SIG-M5 treated with dmso at 0.1 percent for 504 hours (cell line): ENCODE results near the gene MAPK14.
"Not testable (repeated sequence)": the region's sequence is repeated elsewhere in the genome, so short reads cannot be mapped to it uniquely, and the experiment has no call there.

Experiments
- DNase-seq: peaks from one replicate; lab custom pipeline; 2025; ENCODE audit not compliant: unreplicated experiment; lab: John Stamatoyannopoulos, UW

The MAPK14 gene

DNA sequence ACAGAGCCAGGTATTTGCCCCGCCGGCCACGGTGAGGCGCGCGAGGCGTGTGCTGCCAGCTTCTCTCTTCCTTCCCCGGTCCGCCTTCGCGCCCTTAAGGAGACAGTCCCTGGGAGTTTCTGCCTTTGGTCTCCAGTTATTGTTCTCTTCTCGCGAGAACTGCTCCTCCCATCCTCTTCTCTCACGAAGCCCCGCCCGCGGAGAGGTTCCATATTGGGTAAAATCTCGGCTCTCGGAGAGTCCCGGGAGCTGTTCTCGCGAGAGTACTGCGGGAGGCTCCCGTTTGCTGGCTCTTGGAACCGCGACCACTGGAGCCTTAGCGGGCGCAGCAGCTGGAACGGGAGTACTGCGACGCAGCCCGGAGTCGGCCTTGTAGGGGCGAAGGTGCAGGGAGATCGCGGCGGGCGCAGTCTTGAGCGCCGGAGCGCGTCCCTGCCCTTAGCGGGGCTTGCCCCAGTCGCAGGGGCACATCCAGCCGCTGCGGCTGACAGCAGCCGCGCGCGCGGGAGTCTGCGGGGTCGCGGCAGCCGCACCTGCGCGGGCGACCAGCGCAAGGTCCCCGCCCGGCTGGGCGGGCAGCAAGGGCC is at the start of gene MAPK14:
TSS of gene MAPK14 (plus strand) at position 308 of the 587 bp plus-strand sequence. CDS start 350 bp downstream, outside the sequence.
- peak; percentile 98 for DNase-seq

- DNase-seq, result not testable (repeated sequence)
These were observed 47.5 kb upstream of the MAPK14 start for GRCh38 chr6:35980126-35980525.

DNA sequence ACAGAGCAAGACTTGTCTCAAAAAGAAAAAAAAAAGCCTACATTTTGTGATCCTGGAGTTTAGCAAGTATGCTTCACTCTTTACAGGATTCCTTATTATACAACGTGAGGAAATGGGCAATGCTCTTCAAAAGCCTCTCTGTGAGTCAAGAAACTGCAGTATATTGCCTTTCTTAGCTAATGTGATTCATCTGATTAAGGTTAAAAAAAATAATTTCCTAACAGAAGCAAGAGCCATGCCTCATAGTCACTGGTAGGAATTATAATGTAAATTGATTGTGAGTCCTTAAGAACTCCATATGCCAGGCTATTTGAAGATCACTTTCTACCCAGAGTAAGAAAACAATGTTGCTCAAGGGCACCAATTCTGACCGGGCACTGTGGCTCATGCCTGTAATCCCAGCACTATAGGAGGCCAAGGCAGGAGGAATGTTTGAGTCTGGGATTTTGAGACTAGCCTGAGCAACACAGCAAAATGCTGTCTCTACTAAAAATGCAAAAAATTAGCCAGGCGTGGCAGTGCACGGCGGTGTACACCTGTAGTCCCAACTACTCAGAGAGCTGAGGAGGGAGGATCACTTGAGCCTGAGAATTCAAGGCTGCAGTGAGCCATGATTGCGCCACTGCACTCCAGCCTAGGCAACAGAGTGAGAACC is 46.5 kb upstream of the MAPK14 start:
- no peak for DNase-seq

GRCh38 chr6:35984701-35985100 is 42.9 kb upstream of the MAPK14 start:
- DNase-seq, result no peak

- DNase-seq, result not testable (repeated sequence)
These were observed 39.6 kb upstream of the MAPK14 start for GRCh38 chr6:35988047-35988446.

DNA sequence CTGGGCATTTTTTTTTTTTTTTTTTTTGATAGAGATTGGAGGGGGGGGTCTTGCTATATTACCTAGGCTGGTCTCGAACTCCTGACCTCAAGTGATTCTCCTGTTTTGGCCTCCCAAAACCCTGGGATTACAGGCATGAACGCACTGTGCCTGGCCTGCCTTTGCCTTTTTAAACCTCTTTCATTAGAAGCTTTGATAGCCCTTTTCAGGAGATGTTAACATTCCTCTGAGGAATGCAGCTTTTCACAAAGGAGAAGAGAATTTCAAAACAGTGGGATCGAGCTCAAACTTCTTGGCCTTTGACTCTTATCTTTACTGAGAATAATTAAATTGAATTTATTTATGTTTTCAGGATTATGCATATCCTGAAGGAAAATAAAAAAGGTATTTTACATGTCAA is 34.5 kb upstream of the MAPK14 start:
- DNase-seq, result no peak

- DNase-seq, result no peak
These were observed 27.2 kb upstream of the MAPK14 start for GRCh38 chr6:36000451-36000850.

GRCh38 chr6:36015666-36016065 is 11.9 kb upstream of the MAPK14 start:
- DNase-seq, result no peak

DNA sequence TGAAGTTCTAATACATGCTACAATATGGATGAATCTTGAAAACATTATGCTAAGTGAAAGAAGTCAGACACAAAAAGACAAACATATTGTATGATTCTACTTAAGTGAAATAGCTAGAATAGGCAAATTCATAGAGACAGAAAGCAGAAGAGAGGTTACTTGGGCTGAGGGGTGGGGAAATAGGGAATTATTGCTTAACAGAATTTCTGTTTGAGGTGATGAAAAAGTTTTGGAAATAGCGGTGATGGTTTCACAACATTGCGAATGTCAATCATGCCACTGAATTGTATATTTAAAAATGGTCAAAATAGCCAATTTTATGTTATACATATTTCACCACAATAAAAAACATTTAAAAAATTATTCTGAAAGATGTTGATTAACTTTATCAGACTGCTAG is 9.3 kb upstream of the MAPK14 start:
- peak; percentile 88 for DNase-seq

GRCh38 chr6:36019167-36019566 is 8.4 kb upstream of the MAPK14 start:
- peak; percentile 92 for DNase-seq

- DNase-seq, result no peak
These were observed 7.5 kb upstream of the MAPK14 start for GRCh38 chr6:36020154-36020553.

DNA sequence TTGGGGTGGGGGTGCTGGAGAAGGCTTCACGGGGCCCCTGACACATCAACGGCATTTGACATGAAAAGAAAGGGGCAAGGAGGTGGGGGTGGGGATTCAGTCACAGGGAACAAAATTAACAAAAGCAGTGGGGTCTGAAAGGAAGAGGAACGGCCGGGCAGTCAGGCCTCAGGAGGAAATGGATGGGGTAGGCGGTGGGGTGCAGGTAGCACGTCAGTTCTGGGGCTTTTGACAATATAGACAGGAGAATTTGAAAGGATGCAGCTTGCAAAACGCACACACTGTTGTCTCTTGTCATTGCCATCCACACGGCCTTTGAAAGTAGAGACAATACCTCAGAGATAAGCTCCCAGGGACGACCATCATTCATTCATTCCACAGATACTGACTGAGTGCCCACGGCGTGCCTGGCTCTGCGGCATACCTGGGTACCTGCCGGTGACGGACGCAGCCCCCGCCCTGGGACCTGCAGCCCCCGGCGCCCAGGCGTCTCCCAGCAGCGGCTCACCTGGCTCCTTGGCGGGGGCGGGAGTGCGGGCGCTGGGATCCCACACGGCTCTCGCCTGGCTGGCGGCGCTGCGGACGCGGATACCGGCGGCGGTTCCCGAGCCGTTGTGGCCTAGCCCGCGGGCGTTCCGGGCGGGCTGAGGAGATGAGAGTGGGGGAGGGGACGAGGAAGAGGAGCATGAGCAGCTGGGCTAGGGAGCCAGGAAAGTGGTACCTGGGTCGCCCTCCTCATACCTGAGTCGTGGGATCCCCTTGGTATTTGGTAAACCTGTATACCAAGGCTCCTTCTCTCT is 3.4 kb upstream of the MAPK14 start, which contains the start of gene SLC26A8:
TSS of gene SLC26A8 (minus strand) at position 646 of the 800 bp plus-strand sequence. CDS start 4,934 bp downstream, outside the sequence.
- peak; percentile 23 for DNase-seq

DNA sequence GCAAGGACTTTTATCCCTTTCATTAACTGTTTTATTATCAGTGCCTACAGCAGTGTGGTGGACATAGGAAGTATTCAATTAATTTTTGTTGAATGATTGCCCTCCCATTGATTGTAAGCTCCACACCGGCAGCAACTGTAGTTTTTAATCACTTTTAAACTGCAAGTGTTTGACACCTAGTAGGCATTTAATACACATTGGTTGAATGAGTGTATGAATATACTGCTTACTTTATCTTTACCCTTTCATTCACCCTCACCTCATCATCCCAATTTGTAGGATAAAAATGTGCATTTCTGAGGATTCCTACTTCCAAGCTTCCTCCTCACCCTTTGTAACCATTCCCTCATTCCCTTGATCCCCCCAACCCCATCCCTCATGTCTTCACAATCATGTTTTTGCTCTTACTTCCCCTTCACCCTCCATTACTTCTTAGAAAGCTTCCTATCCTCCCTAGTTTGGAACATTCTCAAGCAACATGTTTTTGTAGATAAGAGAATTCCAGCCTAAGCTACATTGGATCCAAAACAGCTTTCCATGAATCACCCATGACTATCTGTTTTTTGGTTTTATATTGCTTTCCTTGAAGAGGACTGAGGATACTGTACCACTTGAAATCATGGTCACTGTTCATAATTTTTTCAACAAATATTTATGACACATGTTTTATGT is 2.2 kb upstream of the MAPK14 start:
- no peak for DNase-seq

- DNase-seq, result no peak
These were observed 1.7 kb upstream of the MAPK14 start for GRCh38 chr6:36025932-36026327.

GRCh38 chr6:36028088-36028876 is 674 bp downstream of the MAPK14 start:
- no peak for DNase-seq

DNA sequence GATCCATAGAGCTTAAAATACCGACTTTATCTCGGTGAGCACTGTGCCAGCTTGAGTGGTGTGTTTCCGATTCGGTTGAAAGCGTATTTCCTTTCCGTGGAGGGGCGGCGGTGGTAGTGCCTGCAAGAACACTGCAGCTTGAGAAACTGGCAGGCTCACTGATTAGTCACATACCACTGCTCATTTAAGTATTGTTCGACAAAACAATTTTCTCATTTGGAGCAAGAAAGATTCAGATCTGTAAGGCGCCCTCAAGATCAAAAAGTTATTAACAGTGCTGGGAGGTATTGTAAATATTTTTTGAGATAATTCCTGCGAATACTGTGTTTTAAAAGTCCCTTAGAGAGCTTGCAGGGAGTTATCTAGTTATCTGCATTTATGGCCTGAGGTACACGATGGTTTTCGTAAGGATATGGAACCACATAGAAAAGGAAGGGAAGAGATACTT is 1.3 kb downstream of the MAPK14 start:
- DNase-seq, result peak; percentile 47

- peak; percentile 87 for DNase-seq
These were observed 1.9 kb downstream of the MAPK14 start for GRCh38 chr6:36029464-36029863.

- DNase-seq, result peak; percentile 79
These were observed 4.7 kb downstream of the MAPK14 start for GRCh38 chr6:36032261-36032660.

GRCh38 chr6:36033144-36033543 is 5.5 kb downstream of the MAPK14 start:
- not testable (repeated sequence) for DNase-seq

GRCh38 chr6:36033935-36034334 is 6.3 kb downstream of the MAPK14 start:
- peak; percentile 65 for DNase-seq
